ENCODE results near the gene PLEKHG4B.

DNA sequence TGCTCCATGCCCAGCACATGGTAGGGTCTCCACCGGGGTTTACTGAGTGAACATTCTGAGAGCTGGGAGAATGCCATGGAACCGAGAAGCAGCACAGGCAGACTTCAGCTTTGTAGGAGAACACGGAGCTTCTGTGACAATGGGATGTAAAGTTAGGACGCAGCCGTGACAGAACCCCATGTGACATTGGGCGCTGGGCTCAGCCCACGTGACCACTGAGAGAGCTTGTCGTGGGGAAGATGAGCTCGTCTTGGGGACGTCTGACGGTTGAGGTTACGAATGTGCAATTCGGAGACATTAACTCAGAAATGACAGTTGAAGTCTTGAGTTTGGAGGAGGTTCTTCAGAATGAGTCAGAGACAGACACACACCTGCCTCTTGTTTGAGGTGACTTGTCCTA, 139.7 kb downstream of the PLEKHG4B start:
- TF ChIP-seq, protein P1, sequence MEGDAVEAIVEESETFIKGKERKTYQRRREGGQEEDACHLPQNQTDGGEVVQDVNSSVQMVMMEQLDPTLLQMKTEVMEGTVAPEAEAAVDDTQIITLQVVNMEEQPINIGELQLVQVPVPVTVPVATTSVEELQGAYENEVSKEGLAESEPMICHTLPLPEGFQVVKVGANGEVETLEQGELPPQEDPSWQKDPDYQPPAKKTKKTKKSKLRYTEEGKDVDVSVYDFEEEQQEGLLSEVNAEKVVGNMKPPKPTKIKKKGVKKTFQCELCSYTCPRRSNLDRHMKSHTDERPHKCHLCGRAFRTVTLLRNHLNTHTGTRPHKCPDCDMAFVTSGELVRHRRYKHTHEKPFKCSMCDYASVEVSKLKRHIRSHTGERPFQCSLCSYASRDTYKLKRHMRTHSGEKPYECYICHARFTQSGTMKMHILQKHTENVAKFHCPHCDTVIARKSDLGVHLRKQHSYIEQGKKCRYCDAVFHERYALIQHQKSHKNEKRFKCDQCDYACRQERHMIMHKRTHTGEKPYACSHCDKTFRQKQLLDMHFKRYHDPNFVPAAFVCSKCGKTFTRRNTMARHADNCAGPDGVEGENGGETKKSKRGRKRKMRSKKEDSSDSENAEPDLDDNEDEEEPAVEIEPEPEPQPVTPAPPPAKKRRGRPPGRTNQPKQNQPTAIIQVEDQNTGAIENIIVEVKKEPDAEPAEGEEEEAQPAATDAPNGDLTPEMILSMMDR (IDR thresholded peaks at IDR 0.05; ENCODE audit: low read length): no peak
- TF ChIP-seq EZH2 (optimal IDR thresholded peaks at IDR 0.05; ENCODE audit: low read depth, low read length): no peak
- no peak for TF ChIP-seq EZH2phosphoT487 (IDR thresholded peaks at IDR 0.05; ENCODE audit: low read length)

Measured in MM.1S (cell line).